Esophagus squamous epithelium (tissue), 5 donors: ENCODE measurements around the gene SEMA7A. TPM values are rescaled to one million over a fixed set of nuclear protein-coding genes. Genes with fewer than 3 reads are reported as not detected.

ENCODE experiments used
- DNase-seq: peaks from one replicate; lab custom pipeline; 2025; lab: John Stamatoyannopoulos, UW
- H3K27ac ChIP-seq, 4 donors: fragments of 200-600 bp; sonication (generic); one replicate each; pipeline ENCODE4 v1.5.1; 2016 to 2019; ENCODE audit warnings: mild to moderate bottlenecking in 1 of 4
- H3K27me3 ChIP-seq, 4 donors: fragments of 200-600 bp; sonication (generic); 1 replicate in 3 of 4; 2 replicates in 1 of 4; pipeline versions ENCODE4 v1.5.1 to v1.6.0; 2017 to 2021; ENCODE audit warnings: antibody characterized with exemption in 1 of 4
- H3K36me3 ChIP-seq, 3 donors: fragments of 200-600 bp; sonication (generic); one replicate each; pipeline ENCODE4 v1.5.1; 2016 to 2019
- H3K4me1 ChIP-seq, 3 donors: fragments of 200-600 bp; sonication (generic); one replicate each; pipeline ENCODE4 v1.5.1; 2017 to 2019
- H3K4me3 ChIP-seq, 4 donors: fragments of 200-600 bp; sonication (generic); 1 replicate in 3 of 4; 2 replicates in 1 of 4; pipeline ENCODE4 v1.5.1; 2016 to 2019; ENCODE audit warnings: mild to moderate bottlenecking in 2 of 4, moderate library complexity in 1 of 4
- H3K9me3 ChIP-seq, 3 donors: fragments of 200-600 bp; sonication (generic); one replicate each; pipeline ENCODE4 v1.5.1; 2016 to 2019
- CTCF ChIP-seq, 6 experiments: fragments of 450-650 bp in 4 of 6; fragments of 200-600 bp in 2 of 6; sonication (generic) in 2 of 6; IDR thresholded peaks; one replicate each; pipeline ENCODE4 v1.5.1; 2016 to 2019; ENCODE audit warnings: antibody characterized with exemption in 6 of 6, mild to moderate bottlenecking in 4 of 6, moderate library complexity in 4 of 6
- POLR2A ChIP-seq, 4 donors: fragments of 450-650 bp; IDR thresholded peaks; one replicate each; pipeline ENCODE4 v1.6.1; 2017; ENCODE audit warnings: antibody characterized with exemption in 4 of 4, mild to moderate bottlenecking in 4 of 4, moderate library complexity in 3 of 4
- WGBS, 2 donors: methylation state at CpG; one replicate each; pipeline ENCODE4 v1.1.5; 2018; 5-methylcytosine and 5-hydroxymethylcytosine counted together
- intact Hi-C: fragments of 100-400 bp; cut with DNase I; formaldehyde crosslinking; loops from one replicate; pipeline ENCODE4 v1.15.0; 2022
- total RNA-seq, 4 donors: library from RNA; depleted of rRNA; stranded (reverse); fragments of >200 nt; gene quantifications; one replicate each; pipeline ENCODE4 v1.1.0, GENCODE V29; 2016
- donor health status: DM: yes; HTN: yes; CAD: no.

The SEMA7A gene
- total RNA-seq, 4 donors from 2014 or later = 1.2 to 7.5 (median 2.9) TPM

- Histone ChIP-seq H3K36me3 (peaks cover 0 to 41% (median 0%) of the 10 kb centered on the region in 3 donors), H3K27me3 (no peaks in the 10 kb centered on the region), H3K9me3 (no peaks in the 10 kb centered on the region), H3K27ac (no peak overlapping the region), H3K4me3 (no peak overlapping the region), H3K4me1 (no peaks in the 10 kb centered on the region)
- WGBS, 2 donors = 93 to 97% methylated on average over 6 of the region's 6 CpGs
- TF ChIP-seq CTCF (IDR thresholded peaks at IDR 0.05) (no peak), POLR2A (IDR thresholded peaks at IDR 0.05) (no peak)
- no peak for DNase-seq
- intact Hi-C loops = no loop called here
Measured at GRCh38 chr15:74468341-74469032, 34.7 kb upstream of the SEMA7A start.

GRCh38 chr15:74466570-74466969, 32.8 kb upstream of the SEMA7A start:
- TF ChIP-seq POLR2A (IDR thresholded peaks at IDR 0.05) (no peak), CTCF (IDR thresholded peaks at IDR 0.05) (no peak)
- intact Hi-C loops = no loop called here
- Histone ChIP-seq H3K36me3 (peaks cover 0 to 41% (median 0%) of the 10 kb centered on the region in 3 donors), H3K4me1 (peaks cover 4 to 14% (median 11%) of the 10 kb centered on the region in 3 donors), H3K27ac (no peak overlapping the region), H3K27me3 (no peaks in the 10 kb centered on the region), H3K4me3 (no peak overlapping the region), H3K9me3 (no peaks in the 10 kb centered on the region)
- DNase-seq = no peak
- 97 to 100% methylated on average over 1 of the region's 1 CpG for WGBS, 2 donors

- DNase-seq = no peak
- Histone ChIP-seq H3K4me1 (peaks cover 10 to 25% (median 15%) of the 10 kb centered on the region in 3 donors), H3K27ac (no peak overlapping the region), H3K27me3 (no peaks in the 10 kb centered on the region), H3K36me3 (peaks cover 0 to 40% (median 0%) of the 10 kb centered on the region in 3 donors), H3K9me3 (no peaks in the 10 kb centered on the region), H3K4me3 (no peak overlapping the region)
- intact Hi-C loops = no loop called here
- 72 to 85% methylated on average over 2 of the region's 2 CpGs for WGBS, 2 donors
- TF ChIP-seq POLR2A (IDR thresholded peaks at IDR 0.05) (no peak), CTCF (IDR thresholded peaks at IDR 0.05) (no peak)
Measured at GRCh38 chr15:74464897-74465296, 31.1 kb upstream of the SEMA7A start.

- WGBS, 2 donors = 60 to 83% methylated on average over 2 of the region's 2 CpGs
- Histone ChIP-seq H3K4me3 (no peak overlapping the region), H3K36me3 (peaks cover 0 to 33% (median 0%) of the 10 kb centered on the region in 3 donors), H3K9me3 (no peaks in the 10 kb centered on the region), H3K27me3 (no peaks in the 10 kb centered on the region), H3K27ac (no peak overlapping the region), H3K4me1 (peaks cover 10 to 29% (median 18%) of the 10 kb centered on the region in 3 donors)
- no peak for DNase-seq
- intact Hi-C loops = no loop called here
- TF ChIP-seq CTCF (IDR thresholded peaks at IDR 0.05) (no peak), POLR2A (IDR thresholded peaks at IDR 0.05) (no peak)
Measured at GRCh38 chr15:74464216-74464615, 30.5 kb upstream of the SEMA7A start.

GRCh38 chr15:74463634-74464033, 29.9 kb upstream of the SEMA7A start:
- Histone ChIP-seq H3K4me3 (no peak overlapping the region), H3K27me3 (no peaks in the 10 kb centered on the region), H3K9me3 (no peaks in the 10 kb centered on the region), H3K4me1 (peaks cover 10 to 29% (median 18%) of the 10 kb centered on the region in 3 donors), H3K36me3 (peaks cover 0 to 28% (median 0%) of the 10 kb centered on the region in 3 donors), H3K27ac (no peak overlapping the region)
- intact Hi-C loops = no loop called here
- DNase-seq = no peak
- TF ChIP-seq POLR2A (IDR thresholded peaks at IDR 0.05) (no peak), CTCF (IDR thresholded peaks at IDR 0.05) (no peak)
